ENCODE results near the gene DISC1.

DNA sequence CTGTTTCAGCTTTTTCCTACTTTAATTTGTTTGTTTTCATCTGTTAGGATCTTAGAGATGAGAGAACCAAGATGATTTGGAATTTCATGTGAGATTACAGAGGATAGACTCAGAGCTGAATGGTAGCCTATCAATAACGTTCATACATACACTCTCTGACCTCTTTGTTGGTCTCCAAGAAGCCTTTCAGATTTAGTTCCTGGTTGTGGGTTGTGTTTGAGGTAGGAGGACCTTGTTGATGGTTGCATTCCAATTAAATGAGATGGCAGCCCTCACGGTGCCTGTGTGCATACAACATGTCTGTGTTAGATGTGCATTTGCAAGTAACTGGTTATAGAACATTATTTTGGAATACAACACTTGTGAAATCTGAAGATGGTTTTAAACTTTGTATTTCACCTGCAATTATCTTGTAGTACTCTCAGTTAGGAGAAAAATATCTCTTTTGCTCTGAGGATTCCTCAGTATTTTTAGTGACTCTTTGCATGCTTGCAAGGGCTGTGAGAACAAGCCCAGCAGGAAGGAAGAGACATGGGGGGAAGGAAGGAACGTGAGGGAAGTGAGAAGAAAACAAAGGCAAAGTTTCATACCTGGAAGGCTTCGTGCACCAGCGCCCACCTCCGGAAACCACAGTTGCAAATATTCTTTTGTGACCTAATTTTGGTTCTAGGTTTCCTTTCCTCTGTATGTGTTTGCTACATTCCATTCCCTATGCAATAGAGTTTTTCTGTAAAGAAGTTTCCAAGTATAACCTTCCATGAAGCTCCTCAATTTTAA, 291.8 kb downstream of the DISC1 start:
- no peak for TF ChIP-seq POLR2A (IDR thresholded peaks at IDR 0.05)
- TF ChIP-seq, protein P1, sequence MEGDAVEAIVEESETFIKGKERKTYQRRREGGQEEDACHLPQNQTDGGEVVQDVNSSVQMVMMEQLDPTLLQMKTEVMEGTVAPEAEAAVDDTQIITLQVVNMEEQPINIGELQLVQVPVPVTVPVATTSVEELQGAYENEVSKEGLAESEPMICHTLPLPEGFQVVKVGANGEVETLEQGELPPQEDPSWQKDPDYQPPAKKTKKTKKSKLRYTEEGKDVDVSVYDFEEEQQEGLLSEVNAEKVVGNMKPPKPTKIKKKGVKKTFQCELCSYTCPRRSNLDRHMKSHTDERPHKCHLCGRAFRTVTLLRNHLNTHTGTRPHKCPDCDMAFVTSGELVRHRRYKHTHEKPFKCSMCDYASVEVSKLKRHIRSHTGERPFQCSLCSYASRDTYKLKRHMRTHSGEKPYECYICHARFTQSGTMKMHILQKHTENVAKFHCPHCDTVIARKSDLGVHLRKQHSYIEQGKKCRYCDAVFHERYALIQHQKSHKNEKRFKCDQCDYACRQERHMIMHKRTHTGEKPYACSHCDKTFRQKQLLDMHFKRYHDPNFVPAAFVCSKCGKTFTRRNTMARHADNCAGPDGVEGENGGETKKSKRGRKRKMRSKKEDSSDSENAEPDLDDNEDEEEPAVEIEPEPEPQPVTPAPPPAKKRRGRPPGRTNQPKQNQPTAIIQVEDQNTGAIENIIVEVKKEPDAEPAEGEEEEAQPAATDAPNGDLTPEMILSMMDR (IDR thresholded peaks at IDR 0.05) = no peak
